ENCODE results near the gene ENOX2. TPM values are rescaled to one million over a fixed set of nuclear protein-coding genes. Genes with fewer than 3 reads are reported as not detected.

ENOX2 gene
- polyA plus RNA-seq, 3 donors from 2014 or later = 14.8 to 26.0 (median 22.2) TPM

GRCh38 chrX:130869239-130869638, 33.8 kb downstream of the ENOX2 start:
- Mint-ChIP-seq H3K4me3 (no peak overlapping the region), H3K4me1 (no peaks in the 10 kb centered on the region), H3K27ac (no peak overlapping the region), H3K36me3 (peaks cover 0 to 2% (median 0%) of the 10 kb centered on the region in 3 donors), H3K9me3 (no peaks in the 10 kb centered on the region), H3K27me3 (ENCODE audit: low read depth in 3 of 3) (peaks cover 0 to 11% (median 5%) of the 10 kb centered on the region in 3 donors)
- no peak for DNase-seq

- Mint-ChIP-seq H3K27ac (no peak overlapping the region), H3K4me3 (no peak overlapping the region), H3K36me3 (peaks cover 0 to 5% (median 0%) of the 10 kb centered on the region in 3 donors), H3K4me1 (no peaks in the 10 kb centered on the region), H3K27me3 (ENCODE audit: low read depth in 3 of 3) (peaks cover 0 to 5% (median 4%) of the 10 kb centered on the region in 3 donors), H3K9me3 (no peaks in the 10 kb centered on the region)
- no peak for DNase-seq
Measured at GRCh38 chrX:130861462-130861861, 41.5 kb downstream of the ENOX2 start.

GRCh38 chrX:130857207-130857606, 45.8 kb downstream of the ENOX2 start:
- Mint-ChIP-seq H3K4me3 (no peak overlapping the region), H3K27ac (no peak overlapping the region), H3K9me3 (no peaks in the 10 kb centered on the region), H3K27me3 (ENCODE audit: low read depth in 3 of 3) (peaks cover 0 to 2% (median 0%) of the 10 kb centered on the region in 3 donors), H3K4me1 (no peaks in the 10 kb centered on the region), H3K36me3 (peaks cover 0 to 9% (median 0%) of the 10 kb centered on the region in 3 donors)
- no peak for DNase-seq

GRCh38 chrX:130851569-130851968, 51.4 kb downstream of the ENOX2 start:
- no peak for DNase-seq
- peaks cover 4 to 15% of the 10 kb centered on the region in 2 donors for H3K4me1 Mint-ChIP-seq
- peaks cover 0 to 2% (median 0%) of the 10 kb centered on the region in 3 donors for H3K27me3 Mint-ChIP-seq (ENCODE audit: low read depth in 3 of 3)
- H3K36me3 Mint-ChIP-seq = peaks cover 0 to 4% (median 0%) of the 10 kb centered on the region in 3 donors
- H3K27ac Mint-ChIP-seq = no peak overlapping the region
- no peaks in the 10 kb centered on the region for H3K9me3 Mint-ChIP-seq
- no peak overlapping the region for H3K4me3 Mint-ChIP-seq

- H3K4me1 Mint-ChIP-seq = peaks cover 4 to 15% of the 10 kb centered on the region in 2 donors
- no peaks in the 10 kb centered on the region for H3K9me3 Mint-ChIP-seq
- H3K36me3 Mint-ChIP-seq = no peaks in the 10 kb centered on the region
- H3K4me3 Mint-ChIP-seq = no peak overlapping the region
- peaks cover 0 to 2% (median 0%) of the 10 kb centered on the region in 3 donors for H3K27me3 Mint-ChIP-seq (ENCODE audit: low read depth in 3 of 3)
- DNase-seq = no peak
- H3K27ac Mint-ChIP-seq = peak overlapping the region in 1 of 6 donors; percentile 31
Measured at GRCh38 chrX:130848763-130849162, 54.2 kb downstream of the ENOX2 start.

GRCh38 chrX:130846746-130847145, 56.3 kb downstream of the ENOX2 start:
- Mint-ChIP-seq H3K4me3 (no peak overlapping the region), H3K36me3 (peaks cover 0 to 4% (median 0%) of the 10 kb centered on the region in 3 donors), H3K4me1 (peaks cover 4 to 15% of the 10 kb centered on the region in 2 donors), H3K27me3 (ENCODE audit: low read depth in 3 of 3) (peaks cover 2% of the 10 kb centered on the region in 3 donors), H3K9me3 (no peaks in the 10 kb centered on the region), H3K27ac (no peak overlapping the region)
- no peak for DNase-seq

GRCh38 chrX:130841776-130842175, 61.2 kb downstream of the ENOX2 start:
- H3K4me1 Mint-ChIP-seq = no peaks in the 10 kb centered on the region
- peaks cover 0 to 4% (median 0%) of the 10 kb centered on the region in 3 donors for H3K36me3 Mint-ChIP-seq
- DNase-seq = no peak
- H3K27ac Mint-ChIP-seq = no peak overlapping the region
- peaks cover 2 to 4% (median 2%) of the 10 kb centered on the region in 3 donors for H3K27me3 Mint-ChIP-seq (ENCODE audit: low read depth in 3 of 3)
- no peaks in the 10 kb centered on the region for H3K9me3 Mint-ChIP-seq
- H3K4me3 Mint-ChIP-seq = no peak overlapping the region

- Mint-ChIP-seq H3K4me3 (no peak overlapping the region), H3K4me1 (no peaks in the 10 kb centered on the region), H3K27me3 (ENCODE audit: low read depth in 3 of 3) (peaks cover 2 to 6% (median 2%) of the 10 kb centered on the region in 3 donors), H3K9me3 (no peaks in the 10 kb centered on the region), H3K36me3 (peaks cover 0 to 4% (median 0%) of the 10 kb centered on the region in 3 donors), H3K27ac (no peak overlapping the region)
- no peak for DNase-seq
Measured at GRCh38 chrX:130840345-130840744, 62.7 kb downstream of the ENOX2 start.

GRCh38 chrX:130836447-130836846, 66.6 kb downstream of the ENOX2 start:
- H3K9me3 Mint-ChIP-seq = no peaks in the 10 kb centered on the region
- peaks cover 8 to 13% of the 10 kb centered on the region in 2 donors for H3K4me1 Mint-ChIP-seq
- DNase-seq = no peak
- H3K27me3 Mint-ChIP-seq (ENCODE audit: low read depth in 3 of 3) = peaks cover 0 to 4% (median 0%) of the 10 kb centered on the region in 3 donors
- H3K4me3 Mint-ChIP-seq = no peak overlapping the region
- H3K27ac Mint-ChIP-seq = no peak overlapping the region
- H3K36me3 Mint-ChIP-seq = no peaks in the 10 kb centered on the region

- Mint-ChIP-seq H3K27me3 (ENCODE audit: low read depth in 3 of 3) (peaks cover 0 to 6% (median 0%) of the 10 kb centered on the region in 3 donors), H3K4me3 (no peak overlapping the region), H3K4me1 (peaks cover 8 to 13% of the 10 kb centered on the region in 2 donors), H3K27ac (no peak overlapping the region), H3K36me3 (no peaks in the 10 kb centered on the region), H3K9me3 (no peaks in the 10 kb centered on the region)
- no peak for DNase-seq
Measured at GRCh38 chrX:130834830-130835229, 68.2 kb downstream of the ENOX2 start.

GRCh38 chrX:130834149-130834548, 68.9 kb downstream of the ENOX2 start:
- no peak overlapping the region for H3K27ac Mint-ChIP-seq

GRCh38 chrX:130831347-130831722, 71.7 kb downstream of the ENOX2 start:
- H3K36me3 Mint-ChIP-seq = no peaks in the 10 kb centered on the region
- H3K27me3 Mint-ChIP-seq (ENCODE audit: low read depth in 3 of 3) = peaks cover 0 to 2% (median 0%) of the 10 kb centered on the region in 3 donors
- no peaks in the 10 kb centered on the region for H3K9me3 Mint-ChIP-seq
- DNase-seq = no peak
- no peak overlapping the region for H3K4me3 Mint-ChIP-seq
- H3K27ac Mint-ChIP-seq = no peak overlapping the region
- H3K4me1 Mint-ChIP-seq = peaks cover 8 to 13% of the 10 kb centered on the region in 2 donors

More at GRCh38 chrX:130834149-130834548, 68.9 kb downstream of the ENOX2 start:
- Mint-ChIP-seq H3K9me3 (no peaks in the 10 kb centered on the region), H3K27me3 (ENCODE audit: low read depth in 3 of 3) (peaks cover 0 to 6% (median 0%) of the 10 kb centered on the region in 3 donors), H3K4me3 (no peak overlapping the region), H3K4me1 (peaks cover 8 to 13% of the 10 kb centered on the region in 2 donors), H3K36me3 (no peaks in the 10 kb centered on the region)
- no peak for DNase-seq

GRCh38 chrX:130830599-130831346, 72.2 kb downstream of the ENOX2 start:
- no peak overlapping the region for H3K4me3 Mint-ChIP-seq
- no peak overlapping the region for H3K27ac Mint-ChIP-seq
- no peak for DNase-seq
- peaks cover 0 to 2% (median 0%) of the 10 kb centered on the region in 3 donors for H3K27me3 Mint-ChIP-seq (ENCODE audit: low read depth in 3 of 3)
- peaks cover 8 to 13% of the 10 kb centered on the region in 2 donors for H3K4me1 Mint-ChIP-seq
- no peaks in the 10 kb centered on the region for H3K9me3 Mint-ChIP-seq
- no peaks in the 10 kb centered on the region for H3K36me3 Mint-ChIP-seq

All from immature natural killer cell (primary cell).